Esophagus mucosa (tissue), 1 donor: ENCODE results near the gene ZSCAN26. TPM values are rescaled to one million over a fixed set of nuclear protein-coding genes. Genes with fewer than 3 reads are reported as not detected.

Experiments used
- ATAC-seq: fragments of 200-7000 bp; cut with Tn5 transposase; one replicate; pipeline ENCODE4 v1.9.1; 2020
- total RNA-seq: library from RNA; stranded (reverse); gene quantifications from one replicate; pipeline ENCODE4 v1.2.4, GENCODE V29; 2023
- donor health status: DM: yes; HTN: yes; CAD: no.

ZSCAN26 gene
- 3.5 TPM for total RNA-seq

- ATAC-seq, result peak; percentile 91
Observed at GRCh38 chr6:28266962-28267694, at the start of gene ZSCAN26. Gene ZSCAN26 (plus strand): TSS chr6:28267143. CDS start chr6:28271920, 4,777 bp downstream.

- no peak for ATAC-seq
Observed at GRCh38 chr6:28217890-28218289, 49.1 kb upstream of the ZSCAN26 start.

- ATAC-seq, result peak; percentile 68
Observed at GRCh38 chr6:28218312-28219248, 48.4 kb upstream of the ZSCAN26 start.

GRCh38 chr6:28220257-28221133, 46.4 kb upstream of the ZSCAN26 start:
- ATAC-seq, result no peak

GRCh38 chr6:28224131-28225055, 42.5 kb upstream of the ZSCAN26 start:
- ATAC-seq, result no peak

GRCh38 chr6:28225056-28225834, 41.7 kb upstream of the ZSCAN26 start, which contains the start of gene ZSCAN9:
Gene ZSCAN9 (plus strand): TSS chr6:28225275. CDS start chr6:28227085, 1,810 bp downstream.
- ATAC-seq, result peak; percentile 87

- ATAC-seq, result no peak
Observed at GRCh38 chr6:28226460-28226859, 40.5 kb upstream of the ZSCAN26 start.

GRCh38 chr6:28232785-28233184, 34.2 kb upstream of the ZSCAN26 start:
- no peak for ATAC-seq

GRCh38 chr6:28235912-28236452, 31.0 kb upstream of the ZSCAN26 start:
- no peak for ATAC-seq

- no peak for ATAC-seq
Observed at GRCh38 chr6:28239636-28240035, 27.3 kb upstream of the ZSCAN26 start.

GRCh38 chr6:28240471-28240870, 26.5 kb upstream of the ZSCAN26 start:
- no peak for ATAC-seq

- no peak for ATAC-seq
Observed at GRCh38 chr6:28243946-28244345, 23.0 kb upstream of the ZSCAN26 start.

GRCh38 chr6:28245206-28245941, 21.6 kb upstream of the ZSCAN26 start:
- ATAC-seq, result no peak

GRCh38 chr6:28248916-28249315, 18.0 kb upstream of the ZSCAN26 start:
- no peak for ATAC-seq

- no peak for ATAC-seq
Observed at GRCh38 chr6:28250747-28251146, 16.2 kb upstream of the ZSCAN26 start.

- ATAC-seq, result peak; percentile 38
Observed at GRCh38 chr6:28251661-28252008, 15.3 kb upstream of the ZSCAN26 start.

GRCh38 chr6:28252009-28252975, 14.7 kb upstream of the ZSCAN26 start, which contains the start of gene ZKSCAN4:
Gene ZKSCAN4 (minus strand): TSS chr6:28252269. CDS start chr6:28251980, 289 bp downstream.
- peak; percentile 92 for ATAC-seq

GRCh38 chr6:28254121-28254519, 12.8 kb upstream of the ZSCAN26 start:
- ATAC-seq, result no peak
